Cardiac atrium fibroblast (primary cell): ENCODE measurements around the gene CSNK1E. TPM values are rescaled to one million over a fixed set of nuclear protein-coding genes. Genes with fewer than 3 reads are reported as not detected.

Source experiments
- total RNA-seq: library from RNA; depleted of rRNA; stranded (reverse); fragments of >200 nt; gene quantifications from 2 replicates; pipeline ENCODE4 v1.2.3, GENCODE V29; 2015

Gene CSNK1E
- total RNA-seq = 102 and 123 TPM in 2 replicates

GRCh38 chr22:38317122-38317994 is at the start of gene CSNK1E:
Gene CSNK1E, minus strand, starts transcription at chr22:38317433. Its CDS starts 3,276 bp downstream, at chr22:38314157.

GRCh38 chr22:38272373-38273134 is 44.7 kb downstream of the CSNK1E start, which contains the start of gene TMEM184B:
Gene TMEM184B, minus strand, starts transcription at chr22:38273010. Its CDS starts 25,049 bp downstream, at chr22:38247961.

Other genes with a start within 250 kb of the CSNK1E start
- 0.16 TPM in 1 of 2 replicates, not detected in the other for gene SLC16A8, start 233.2 kb downstream of the CSNK1E start, total RNA-seq
- gene BAIAP2L2, start 206.7 kb downstream of the CSNK1E start, total RNA-seq = 2.4 and 9.7 TPM in 2 replicates
- gene PLA2G6, start 135.6 kb downstream of the CSNK1E start, total RNA-seq = 10.3 and 15.1 TPM in 2 replicates
- gene MAFF, start 115.4 kb downstream of the CSNK1E start, total RNA-seq = 39.2 and 48.0 TPM in 2 replicates
- gene TMEM184B, start 44.4 kb downstream of the CSNK1E start, total RNA-seq = 62.6 and 80.5 TPM in 2 replicates
- not detected in 2 replicates for gene KCNJ4, start 137.8 kb upstream of the CSNK1E start, total RNA-seq
- 183 and 192 TPM in 2 replicates for gene KDELR3, start 150.7 kb upstream of the CSNK1E start, total RNA-seq
- 223 and 266 TPM in 2 replicates for gene DDX17, start 188.9 kb upstream of the CSNK1E start, total RNA-seq